LNCAP (cell line): ENCODE results near the gene PLSCR4.

Source experiments
- TF ChIP-seq, protein P1 (sequence below): fragments of 450-650 bp; IDR thresholded peaks from 2 replicates; pipeline ENCODE4 v1.5.1; 2017; ENCODE audit warnings: mild to moderate bottlenecking

Gene PLSCR4

DNA sequence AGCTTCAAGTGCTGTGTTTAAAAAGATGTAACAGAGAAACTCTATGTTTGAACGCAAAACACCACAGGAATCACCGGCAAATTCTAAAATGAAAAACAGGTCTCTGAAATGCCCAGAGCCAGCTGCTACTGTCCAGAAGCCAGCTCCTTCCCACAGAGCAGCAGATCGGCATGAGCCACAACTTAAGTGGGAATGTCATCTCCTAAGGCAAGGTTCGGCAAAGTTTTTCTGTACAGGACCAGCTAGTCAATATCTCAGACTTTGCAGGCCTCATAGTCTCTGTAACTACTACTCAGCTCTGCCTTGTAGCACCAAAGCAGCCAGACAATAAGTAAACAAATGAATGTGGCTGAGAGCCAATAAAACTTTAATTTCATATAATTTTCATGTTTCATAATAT is 94.8 kb downstream of the PLSCR4 start:
- TF ChIP-seq, protein P1, sequence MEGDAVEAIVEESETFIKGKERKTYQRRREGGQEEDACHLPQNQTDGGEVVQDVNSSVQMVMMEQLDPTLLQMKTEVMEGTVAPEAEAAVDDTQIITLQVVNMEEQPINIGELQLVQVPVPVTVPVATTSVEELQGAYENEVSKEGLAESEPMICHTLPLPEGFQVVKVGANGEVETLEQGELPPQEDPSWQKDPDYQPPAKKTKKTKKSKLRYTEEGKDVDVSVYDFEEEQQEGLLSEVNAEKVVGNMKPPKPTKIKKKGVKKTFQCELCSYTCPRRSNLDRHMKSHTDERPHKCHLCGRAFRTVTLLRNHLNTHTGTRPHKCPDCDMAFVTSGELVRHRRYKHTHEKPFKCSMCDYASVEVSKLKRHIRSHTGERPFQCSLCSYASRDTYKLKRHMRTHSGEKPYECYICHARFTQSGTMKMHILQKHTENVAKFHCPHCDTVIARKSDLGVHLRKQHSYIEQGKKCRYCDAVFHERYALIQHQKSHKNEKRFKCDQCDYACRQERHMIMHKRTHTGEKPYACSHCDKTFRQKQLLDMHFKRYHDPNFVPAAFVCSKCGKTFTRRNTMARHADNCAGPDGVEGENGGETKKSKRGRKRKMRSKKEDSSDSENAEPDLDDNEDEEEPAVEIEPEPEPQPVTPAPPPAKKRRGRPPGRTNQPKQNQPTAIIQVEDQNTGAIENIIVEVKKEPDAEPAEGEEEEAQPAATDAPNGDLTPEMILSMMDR, result no peak

DNA sequence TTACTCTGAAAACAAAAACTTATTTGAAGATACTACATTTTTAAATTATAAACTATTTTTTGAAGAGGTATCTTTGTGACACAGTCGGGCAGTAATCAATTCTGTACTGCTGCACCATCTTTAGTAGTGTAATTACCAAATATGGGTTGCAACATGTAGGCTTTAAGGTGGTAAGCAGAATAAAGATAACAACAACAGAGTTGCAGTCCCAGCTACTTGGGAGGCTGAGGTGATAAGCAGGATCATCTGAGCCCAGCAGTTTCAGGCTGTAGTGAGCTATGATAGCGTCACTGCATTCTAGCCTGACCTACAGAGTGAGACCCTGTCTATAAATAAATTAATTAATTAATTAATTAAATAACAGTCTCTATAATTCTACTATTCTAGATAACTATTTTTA is 95.9 kb downstream of the PLSCR4 start:
- TF ChIP-seq, protein P1, result no peak

DNA sequence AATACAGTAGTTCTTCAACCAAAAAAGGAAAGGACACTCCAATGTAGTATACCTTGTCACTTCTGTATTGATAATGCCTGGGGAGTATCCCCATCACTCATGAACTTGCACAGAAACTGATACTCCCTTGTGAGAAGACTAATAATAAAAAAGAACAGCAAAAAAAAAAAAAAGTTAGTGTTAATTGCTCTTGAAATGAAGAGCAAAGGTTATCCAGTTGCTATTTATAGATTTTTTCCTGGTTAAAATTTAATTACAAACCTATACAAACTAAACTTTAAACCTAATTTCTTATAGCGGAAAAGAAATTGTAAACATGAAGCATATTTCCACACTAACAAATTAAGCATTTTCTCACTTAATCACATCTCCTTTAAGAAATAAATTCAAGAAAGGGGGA is 96.6 kb downstream of the PLSCR4 start:
- TF ChIP-seq, protein P1, result no peak

GRCh38 chr3:146153429-146153828 is 97.5 kb downstream of the PLSCR4 start:
- TF ChIP-seq, protein P1, result no peak

DNA sequence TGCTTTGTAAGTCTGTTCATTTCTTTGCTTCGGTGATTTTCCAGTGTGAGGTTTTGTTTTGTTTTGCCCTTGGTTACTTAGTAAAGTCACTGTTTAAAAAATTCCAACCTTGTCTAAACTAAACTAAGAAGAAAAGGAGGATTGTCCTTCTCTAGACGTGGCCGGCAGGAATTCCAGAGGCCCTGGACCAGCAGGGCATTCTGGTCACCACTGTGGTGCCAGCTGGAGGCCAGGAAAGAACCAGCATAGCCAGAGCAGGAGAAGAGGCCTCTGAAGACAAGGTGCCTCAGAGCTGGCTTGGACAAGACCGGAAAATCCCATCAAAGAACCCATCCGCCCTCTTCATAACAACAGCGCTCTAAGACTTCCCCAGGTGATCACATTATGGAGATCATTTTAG is 98.1 kb downstream of the PLSCR4 start:
- TF ChIP-seq, protein P1, result no peak

- TF ChIP-seq, protein P1, result peak; percentile 33; the same call in 1 of the 2 replicates
Measured at GRCh38 chr3:146148468-146148931, 102.4 kb downstream of the PLSCR4 start.

- TF ChIP-seq, protein P1, result no peak
Measured at GRCh38 chr3:146145642-146146041, 105.3 kb downstream of the PLSCR4 start.

DNA sequence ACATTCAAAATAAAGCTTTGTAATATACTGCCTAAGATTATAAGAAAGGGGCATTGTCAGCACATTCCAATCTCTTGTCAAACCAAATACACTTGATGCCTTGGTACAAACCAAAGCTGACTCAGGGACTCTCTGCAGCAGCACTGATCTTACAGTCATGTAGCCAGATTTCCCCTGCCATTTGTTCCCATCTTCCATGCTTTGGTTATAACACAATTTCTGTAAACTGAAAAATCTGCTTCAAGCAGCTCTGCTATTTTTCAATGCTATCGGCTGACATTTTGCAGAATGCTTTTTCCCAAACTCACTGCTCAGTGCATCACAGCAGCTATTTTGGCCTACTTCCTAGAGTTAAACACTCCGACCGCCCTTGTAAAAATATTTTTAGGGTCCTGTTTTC is 108.1 kb downstream of the PLSCR4 start:
- TF ChIP-seq, protein P1, result no peak
